ENCODE data around the gene THOP1. TPM values are rescaled to one million over a fixed set of nuclear protein-coding genes. Genes with fewer than 3 reads are reported as not detected.

Gene THOP1
- total RNA-seq, 1 experiment from 2014 or later, result 143 TPM

DNA sequence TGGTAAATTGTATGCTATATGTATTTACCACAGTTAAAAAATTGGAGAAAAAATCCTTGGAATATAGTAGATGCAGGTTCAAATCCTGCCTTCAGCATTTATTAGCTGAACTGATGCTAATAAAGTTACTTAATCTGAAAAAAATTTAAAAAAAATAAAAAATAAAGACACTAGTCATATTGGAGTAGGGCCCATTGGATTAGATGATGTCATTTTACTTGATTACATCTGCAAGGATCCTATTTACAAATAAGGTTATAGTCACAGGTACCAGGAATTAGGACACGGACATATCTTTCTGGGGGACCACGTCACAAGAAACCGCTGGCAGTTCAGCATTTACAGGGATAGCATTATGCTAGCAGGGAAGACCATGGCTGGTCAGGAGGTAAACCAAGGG, 62.2 kb downstream of the THOP1 start:
- H3K27me3 ChIP-seq (ENCODE audit: control insufficient read depth, insufficient read depth, low read length), result no peaks in the 10 kb centered on the region
- ATAC-seq (no peak), DNase-seq (ENCODE audit: low read depth, low spot score) (no peak)
- peaks cover 5% of the 10 kb centered on the region for H3K36me3 ChIP-seq (ENCODE audit: control insufficient read depth, insufficient read depth, low read length)
- in situ Hi-C loops (cut with HindIII; ENCODE audit: low pct_unique_long_range_greater_than_20kb, low sequenced_read_pairs) (no loop called here), intact Hi-C loops (cut with micrococcal nuclease; ENCODE audit: unreplicated experiment) (no loop called here)
- peaks cover 32% of the 10 kb centered on the region; the same call in 1 of the 2 replicates for H3K9me3 ChIP-seq (ENCODE audit: control insufficient read depth, insufficient read depth, low read depth, low read length)
- H3K4me1 ChIP-seq (ENCODE audit: control insufficient read depth, insufficient read depth, low read length), result no peaks in the 10 kb centered on the region
- H3K4me3 ChIP-seq (ENCODE audit: low read depth in 2 of 2, low read length in 2 of 2), result no peak overlapping the region
- TF ChIP-seq CTCF (IDR thresholded peaks at IDR 0.05) (no peak), SIN3A (IDR thresholded peaks at IDR 0.05; ENCODE audit: borderline replicate concordance, insufficient read depth, low read depth, low read length) (no peak)
- no TSS peak for BruUV-seq (replicated peaks)
- ChIA-PET CTCF (no interaction called here), POLR2A (interaction anchor here (0.6 kb wide), 1 partner anchor 32 kb away, joined by 3 read pairs; no protein-coding TSS in a partner anchor)
- no peak overlapping the region for H3K27ac ChIP-seq (ENCODE audit: low read length)

- DNase-seq (ENCODE audit: low read depth, low spot score) (no peak), ATAC-seq (no peak)
- Histone ChIP-seq H3K4me3 (ENCODE audit: low read depth in 2 of 2, low read length in 2 of 2) (no peak overlapping the region), H3K27me3 (ENCODE audit: control insufficient read depth, insufficient read depth, low read length) (no peaks in the 10 kb centered on the region), H3K9me3 (ENCODE audit: control insufficient read depth, insufficient read depth, low read depth, low read length) (peaks cover 43% of the 10 kb centered on the region), H3K36me3 (ENCODE audit: control insufficient read depth, insufficient read depth, low read length) (peaks cover 5% of the 10 kb centered on the region), H3K4me1 (ENCODE audit: control insufficient read depth, insufficient read depth, low read length) (no peaks in the 10 kb centered on the region), H3K27ac (ENCODE audit: low read length) (no peak overlapping the region)
- CTCF ChIA-PET, result no interaction called here
- POLR2A ChIA-PET, result no interaction called here
- no TSS peak for BruUV-seq (replicated peaks)
- intact Hi-C loops (cut with micrococcal nuclease; ENCODE audit: unreplicated experiment) (no loop called here), in situ Hi-C loops (cut with HindIII; ENCODE audit: low pct_unique_long_range_greater_than_20kb, low sequenced_read_pairs) (no loop called here)
- TF ChIP-seq CTCF (IDR thresholded peaks at IDR 0.05) (no peak), SIN3A (IDR thresholded peaks at IDR 0.05; ENCODE audit: borderline replicate concordance, insufficient read depth, low read depth, low read length) (no peak), POLR2AphosphoS5 (IDR thresholded peaks at IDR 0.05; ENCODE audit: low read depth, low read length) (no peak), REST (IDR thresholded peaks at IDR 0.05; ENCODE audit: insufficient read depth in 1 of 2, low read depth in 2 of 2, low read length in 1 of 2) (no peak), TCF7L2 (IDR thresholded peaks at IDR 0.05; ENCODE audit: low read depth, low read length) (no peak)
Observed at GRCh38 chr19:2848616-2849015, 63.3 kb downstream of the THOP1 start.

Measured in Panc1 (cell line).